Measurements from ENCODE around the gene HTR4.

GRCh38 chr5:148653291-148653835 lies 964 bp downstream of the HTR4 start:
- no peak for TF ChIP-seq CTCF (IDR thresholded peaks at IDR 0.05)
- TF ChIP-seq POLR2A (IDR thresholded peaks at IDR 0.05): no peak
- TF ChIP-seq EP300 (IDR thresholded peaks at IDR 0.05): no peak

Measured in tibial nerve (tissue), 4 donors.